Measurements from ENCODE around the gene TWSG1.

GRCh38 chr18:9297007-9297393, 37.6 kb upstream of the TWSG1 start:
- TF ChIP-seq CTCF (IDR thresholded peaks at IDR 0.05) (no peak), POLR2A (IDR thresholded peaks at IDR 0.05) (no peak)
